Left ventricle myocardium inferior (tissue), 1 donor: ENCODE data around the gene OR4P4. TPM values are rescaled to one million over a fixed set of nuclear protein-coding genes. Genes with fewer than 3 reads are reported as not detected.

ENCODE experiments used
- DNase-seq: peaks from one replicate; pipeline ENCODE4 v3.0.0-alpha.2; 2020
- H3K27ac ChIP-seq: fragments of 200-600 bp; replicated peaks from 2 replicates; pipeline ENCODE4 v1.8.0; 2021
- H3K27me3 ChIP-seq: fragments of 200-600 bp; 2 replicates; pipeline ENCODE4 v1.8.0; 2021; ENCODE audit warnings: low read depth
- H3K36me3 ChIP-seq: fragments of 200-600 bp; 2 replicates; pipeline ENCODE4 v1.8.0; 2021
- H3K4me1 ChIP-seq: fragments of 200-600 bp; 2 replicates; pipeline ENCODE4 v1.8.0; 2021
- H3K4me3 ChIP-seq: fragments of 200-600 bp; 2 replicates; pipeline ENCODE4 v1.8.0; 2021; ENCODE audit warnings: mild to moderate bottlenecking, moderate library complexity
- H3K9me3 ChIP-seq: fragments of 200-600 bp; replicated peaks from 2 replicates; pipeline ENCODE4 v1.8.0; 2021
- intact Hi-C: fragments of 100-400 bp; cut with micrococcal nuclease; formaldehyde crosslinking; loops from one replicate; pipeline ENCODE4 v1.11.0; 2022
- total RNA-seq: library from RNA; stranded (reverse); fragmentation: NEBNext Ultra II Directional; extraction: Animal tissue kit (Norgen Biotek cat#: 25700); gene quantifications from one replicate; pipeline ENCODE4 v1.2.1, GENCODE V29; 2021
- TF ChIP-seq, protein P1 (sequence below): fragments of 200-600 bp; IDR thresholded peaks from 2 replicates; pipeline ENCODE4 v1.8.0; 2021; ENCODE audit warnings: antibody characterized with exemption, mild to moderate bottlenecking, borderline replicate concordance
- donor health status: DM: no; HTN: yes; CAD: no; lungs with severe emphysema.

Gene OR4P4
- total RNA-seq, 1 donor from 2014 or later, result not detected

DNA sequence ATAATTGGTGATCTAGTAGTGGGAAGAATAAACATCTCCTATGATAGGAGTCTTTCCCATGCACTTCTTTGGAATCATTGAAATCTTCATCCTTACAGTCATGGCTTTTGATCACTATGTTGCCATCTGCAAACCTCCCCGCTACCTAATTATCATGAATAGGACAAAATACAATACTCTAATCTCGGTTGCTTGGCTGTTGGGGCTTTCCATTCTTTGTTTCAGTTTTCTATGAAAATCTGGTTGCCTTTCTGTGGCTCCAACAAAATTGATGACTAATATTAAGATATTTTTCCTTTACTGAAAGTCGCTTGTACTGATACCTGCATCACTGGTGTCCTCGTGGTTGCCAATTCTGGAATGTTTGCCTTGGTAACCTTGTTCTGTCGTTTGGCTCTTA is 38.9 kb downstream of the OR4P4 start:
- H3K4me3 ChIP-seq, result no peak overlapping the region
- DNase-seq, result no peak
- no peaks in the 10 kb centered on the region for H3K9me3 ChIP-seq
- intact Hi-C loops, result no loop called here
- no peaks in the 10 kb centered on the region for H3K27me3 ChIP-seq
- H3K36me3 ChIP-seq, result no peaks in the 10 kb centered on the region
- no peaks in the 10 kb centered on the region for H3K4me1 ChIP-seq
- no peak overlapping the region for H3K27ac ChIP-seq
- TF ChIP-seq, protein P1, sequence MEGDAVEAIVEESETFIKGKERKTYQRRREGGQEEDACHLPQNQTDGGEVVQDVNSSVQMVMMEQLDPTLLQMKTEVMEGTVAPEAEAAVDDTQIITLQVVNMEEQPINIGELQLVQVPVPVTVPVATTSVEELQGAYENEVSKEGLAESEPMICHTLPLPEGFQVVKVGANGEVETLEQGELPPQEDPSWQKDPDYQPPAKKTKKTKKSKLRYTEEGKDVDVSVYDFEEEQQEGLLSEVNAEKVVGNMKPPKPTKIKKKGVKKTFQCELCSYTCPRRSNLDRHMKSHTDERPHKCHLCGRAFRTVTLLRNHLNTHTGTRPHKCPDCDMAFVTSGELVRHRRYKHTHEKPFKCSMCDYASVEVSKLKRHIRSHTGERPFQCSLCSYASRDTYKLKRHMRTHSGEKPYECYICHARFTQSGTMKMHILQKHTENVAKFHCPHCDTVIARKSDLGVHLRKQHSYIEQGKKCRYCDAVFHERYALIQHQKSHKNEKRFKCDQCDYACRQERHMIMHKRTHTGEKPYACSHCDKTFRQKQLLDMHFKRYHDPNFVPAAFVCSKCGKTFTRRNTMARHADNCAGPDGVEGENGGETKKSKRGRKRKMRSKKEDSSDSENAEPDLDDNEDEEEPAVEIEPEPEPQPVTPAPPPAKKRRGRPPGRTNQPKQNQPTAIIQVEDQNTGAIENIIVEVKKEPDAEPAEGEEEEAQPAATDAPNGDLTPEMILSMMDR, result no peak

Other genes with a start within 250 kb of the OR4P4 start
- not detected for gene OR4C15, start 80.6 kb upstream of the OR4P4 start, total RNA-seq
- gene OR4C16, start 63.0 kb upstream of the OR4P4 start, total RNA-seq, result not detected
- gene OR4C11, start 27.5 kb upstream of the OR4P4 start, total RNA-seq, result not detected
- gene OR4S2, start 13.2 kb downstream of the OR4P4 start, total RNA-seq, result not detected
- gene OR4C6, start 27.1 kb downstream of the OR4P4 start, total RNA-seq, result not detected
- gene OR5D13, start 138.3 kb downstream of the OR4P4 start, total RNA-seq, result not detected
- not detected for gene OR5D14, start 160.4 kb downstream of the OR4P4 start, total RNA-seq
- gene OR5L1, start 176.3 kb downstream of the OR4P4 start, total RNA-seq, result not detected
- gene OR5D18, start 184.5 kb downstream of the OR4P4 start, total RNA-seq, result not detected
- not detected for gene OR5L2, start 192.1 kb downstream of the OR4P4 start, total RNA-seq
- gene OR5D16, start 203.6 kb downstream of the OR4P4 start, total RNA-seq, result not detected
- not detected for gene TRIM51, start 248.2 kb downstream of the OR4P4 start, total RNA-seq